Measurements from ENCODE around the gene SH3BGRL2. TPM values are rescaled to one million over a fixed set of nuclear protein-coding genes. Genes with fewer than 3 reads are reported as not detected.

Gene SH3BGRL2
- total and polyA plus RNA-seq, 2 of the 8 experiments (the other 6 are each of a cell fraction or from before 2014, with no cell fraction given): 6.0 to 20.3 TPM

DNA sequence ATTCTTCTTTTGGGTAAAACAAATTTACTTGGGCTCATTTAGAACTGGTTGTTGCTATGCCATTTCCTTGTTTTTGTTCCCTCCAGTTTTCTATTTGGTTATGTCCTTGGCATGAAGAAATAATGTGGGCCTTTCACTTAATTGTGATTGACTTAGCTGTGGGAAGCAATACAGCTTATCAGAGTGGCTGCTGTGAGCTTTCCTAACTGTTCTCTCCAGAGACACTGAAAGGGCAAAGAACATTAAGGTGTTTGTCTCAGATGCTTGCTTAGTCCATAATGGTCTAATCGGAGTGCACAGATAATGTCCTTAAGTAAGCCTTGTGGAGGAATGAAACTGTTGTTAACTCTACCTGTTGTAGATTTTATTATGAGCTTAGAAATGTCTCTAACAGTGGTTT, 56.6 kb downstream of the SH3BGRL2 start:
- Histone ChIP-seq H3K56ac (replicated peaks; ENCODE audit: insufficient read length, low read depth, low read length) (no peak overlapping the region), H3K9ac (replicated peaks in 1 of 4; ENCODE audit: extremely low read depth in 1 of 4, low read depth in 3 of 4, low read length in 3 of 4) (no peak overlapping the region), H2BK20ac (ENCODE audit: low read length) (no peak overlapping the region), H3K27me3 (replicated peaks in 1 of 4; ENCODE audit: control insufficient read depth in 3 of 4, extremely low read depth in 1 of 4, insufficient read depth in 3 of 4, low read length in 3 of 4) (no peaks in the 10 kb centered on the region), H3K18ac (ENCODE audit: extremely low read depth, low read length) (no peak overlapping the region), H2BK120ac (replicated peaks; ENCODE audit: low read depth, low read length) (no peak overlapping the region), H2AFZ (ENCODE audit: low read length) (no peak overlapping the region), H2BK5ac (ENCODE audit: low read depth, low read length) (no peak overlapping the region), H3K4me2 (ENCODE audit: insufficient read depth in 1 of 2, low read depth in 2 of 2, low read length in 2 of 2) (no peak overlapping the region), H2BK15ac (ENCODE audit: low read length) (no peak overlapping the region), H4K20me1 (replicated peaks in 1 of 2; ENCODE audit: control insufficient read depth in 1 of 2, insufficient read depth in 2 of 2, low read length in 2 of 2) (no peaks in the 10 kb centered on the region), H4K8ac (ENCODE audit: extremely low read depth, insufficient read depth, low read length) (no peak overlapping the region), H3K79me2 (ENCODE audit: control insufficient read depth in 1 of 2, insufficient read depth in 2 of 2, low read length in 2 of 2) (no peaks in the 10 kb centered on the region), H3K4me1 (replicated peaks in 1 of 4; ENCODE audit: control insufficient read depth in 3 of 4, insufficient read depth in 4 of 4, low read length in 3 of 4) (peaks cover 0 to 4% (median 0%) of the 10 kb centered on the region in 4 experiments; a peak in 1 of 7 replicates), H2AK5ac (ENCODE audit: low read depth, low read length) (no peak overlapping the region), H4K91ac (replicated peaks; ENCODE audit: insufficient read length, low read length) (no peak overlapping the region), H3K79me1 (ENCODE audit: low read depth, low read length) (no peaks in the 10 kb centered on the region), H3K14ac (ENCODE audit: insufficient read length) (no peak overlapping the region), H4K5ac (ENCODE audit: insufficient read length, low read depth, low read length) (no peak overlapping the region), H3K27ac (ENCODE audit: low read depth, low read length) (no peak overlapping the region), H3K9me3 (ENCODE audit: insufficient read depth in 2 of 2, low read depth in 1 of 2, low read length in 1 of 2) (0 out of 4 replicates have a peak, but pooled peaks cover 0 to 2% of the 10 kb centered on the region in 2 experiments), H3K4me3 (ENCODE audit: extremely low read depth in 1 of 4, insufficient read depth in 2 of 4, low read depth in 3 of 4, low read length in 4 of 4) (no peak overlapping the region), H2BK12ac (ENCODE audit: low read depth, low read length) (no peak overlapping the region), H3K36me3 (ENCODE audit: control insufficient read depth in 2 of 4, insufficient read depth in 4 of 4, low read length in 3 of 4) (no peaks in the 10 kb centered on the region), H3K4ac (replicated peaks; ENCODE audit: insufficient read length, low read depth, low read length) (no peak overlapping the region), H3K23me2 (ENCODE audit: low read depth, low read length) (no peaks in the 10 kb centered on the region), H3K23ac (ENCODE audit: insufficient read length) (no peak overlapping the region)
- ChIA-PET POLR2A (ENCODE audit: partially characterized antibody) (no interaction called here), CTCF (ENCODE audit: partially characterized antibody) (interaction anchor here (0.9 to 1.5 kb wide), 2 partner anchors 26 to 104 kb away, joined by 3 to 5 read pairs; no protein-coding TSS in a partner anchor)
- TF ChIP-seq, protein P1, sequence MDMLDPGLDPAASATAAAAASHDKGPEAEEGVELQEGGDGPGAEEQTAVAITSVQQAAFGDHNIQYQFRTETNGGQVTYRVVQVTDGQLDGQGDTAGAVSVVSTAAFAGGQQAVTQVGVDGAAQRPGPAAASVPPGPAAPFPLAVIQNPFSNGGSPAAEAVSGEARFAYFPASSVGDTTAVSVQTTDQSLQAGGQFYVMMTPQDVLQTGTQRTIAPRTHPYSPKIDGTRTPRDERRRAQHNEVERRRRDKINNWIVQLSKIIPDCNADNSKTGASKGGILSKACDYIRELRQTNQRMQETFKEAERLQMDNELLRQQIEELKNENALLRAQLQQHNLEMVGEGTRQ (IDR thresholded peaks at IDR 0.05; ENCODE audit: low read length): no peak
- TF ChIP-seq BACH1 (IDR thresholded peaks at IDR 0.05; ENCODE audit: low read length): no peak
- TF ChIP-seq TBP (IDR thresholded peaks at IDR 0.05; ENCODE audit: low read depth, low read length): no peak
- no peak for TF ChIP-seq ASH2L (IDR thresholded peaks at IDR 0.05; ENCODE audit: low read length)
- TF ChIP-seq YY1 (IDR thresholded peaks at IDR 0.05; ENCODE audit: low read depth, low read length): no peak
- no peak for TF ChIP-seq POLR2A (IDR thresholded peaks at IDR 0.05; ENCODE audit: control extremely low read depth in 1 of 2, low read depth in 2 of 2, low read length in 2 of 2)
- TF ChIP-seq CREB1 (IDR thresholded peaks at IDR 0.05): no peak
- TF ChIP-seq NANOG (IDR thresholded peaks at IDR 0.05; ENCODE audit: insufficient read depth, low read depth, low read length, poor library complexity, severe bottlenecking): no peak
- no peak for TF ChIP-seq EGR1 (IDR thresholded peaks at IDR 0.05; ENCODE audit: borderline replicate concordance, low read depth, low read length)
- no peak for TF ChIP-seq TCF12 (IDR thresholded peaks at IDR 0.05; ENCODE audit: low read depth, low read length)
- no peak for TF ChIP-seq BRCA1 (IDR thresholded peaks at IDR 0.05; ENCODE audit: low read depth, low read length)
- no peak for TF ChIP-seq SIX5 (IDR thresholded peaks at IDR 0.05; ENCODE audit: low read depth, low read length)
- TF ChIP-seq GABPA (IDR thresholded peaks at IDR 0.05; ENCODE audit: borderline replicate concordance, insufficient read depth, low read length): no peak
- no peak for TF ChIP-seq NRF1 (IDR thresholded peaks at IDR 0.05; ENCODE audit: low read depth, low read length)
- no peak for TF ChIP-seq SP1 (IDR thresholded peaks at IDR 0.05; ENCODE audit: low read depth, low read length)
- 93% methylated on average over 1 of the region's 1 CpG; no CpG with 5 or more reads in 1 of the 2 experiments for WGBS, 2 experiments (ENCODE audit: extremely low coverage in 1 of 2, insufficient coverage in 1 of 2, insufficient read length in 1 of 2, insufficient replicate concordance in 2 of 2, low coverage in 1 of 2, low lambda C conversion rate in 2 of 2, missing lambda C conversion rate in 1 of 2)
- no peak for DNase-seq (ENCODE audit: low read depth in 1 of 2, low spot score in 2 of 2)
- no peak for FAIRE-seq

All from H1 (cell line).